ENCODE data around the gene PANK1. TPM values are rescaled to one million over a fixed set of nuclear protein-coding genes. Genes with fewer than 3 reads are reported as not detected.

The PANK1 gene
- total RNA-seq, 3 donors from 2014 or later: 23.2 to 67.4 (median 24.1) TPM

DNA sequence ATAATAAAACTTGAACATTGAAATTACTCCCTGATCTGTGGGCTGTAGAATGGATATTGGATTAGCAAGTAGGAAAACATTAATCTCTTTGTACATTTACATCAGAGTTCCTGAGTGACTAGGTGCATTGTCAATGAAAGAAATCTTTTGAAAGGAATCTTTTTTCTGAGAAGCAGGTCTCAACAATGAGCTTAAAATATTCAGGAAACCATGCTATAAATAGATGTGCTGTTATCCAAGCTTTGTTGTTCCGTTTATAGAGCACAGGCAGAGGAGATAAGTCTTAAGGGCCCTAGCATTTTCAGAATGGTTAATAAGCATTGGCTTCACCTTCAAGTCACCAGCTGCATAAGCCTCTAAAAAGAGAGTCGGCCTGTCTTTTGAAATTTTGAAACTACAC, 68.3 kb downstream of the PANK1 start:
- Histone ChIP-seq H3K4me1 (ENCODE audit: low read depth) (no peaks in the 10 kb centered on the region), H3K4me3 (no peak overlapping the region), H3K36me3 (ENCODE audit: low read depth) (no peaks in the 10 kb centered on the region), H3K9me3 (no peaks in the 10 kb centered on the region)
- TF ChIP-seq, protein P1, sequence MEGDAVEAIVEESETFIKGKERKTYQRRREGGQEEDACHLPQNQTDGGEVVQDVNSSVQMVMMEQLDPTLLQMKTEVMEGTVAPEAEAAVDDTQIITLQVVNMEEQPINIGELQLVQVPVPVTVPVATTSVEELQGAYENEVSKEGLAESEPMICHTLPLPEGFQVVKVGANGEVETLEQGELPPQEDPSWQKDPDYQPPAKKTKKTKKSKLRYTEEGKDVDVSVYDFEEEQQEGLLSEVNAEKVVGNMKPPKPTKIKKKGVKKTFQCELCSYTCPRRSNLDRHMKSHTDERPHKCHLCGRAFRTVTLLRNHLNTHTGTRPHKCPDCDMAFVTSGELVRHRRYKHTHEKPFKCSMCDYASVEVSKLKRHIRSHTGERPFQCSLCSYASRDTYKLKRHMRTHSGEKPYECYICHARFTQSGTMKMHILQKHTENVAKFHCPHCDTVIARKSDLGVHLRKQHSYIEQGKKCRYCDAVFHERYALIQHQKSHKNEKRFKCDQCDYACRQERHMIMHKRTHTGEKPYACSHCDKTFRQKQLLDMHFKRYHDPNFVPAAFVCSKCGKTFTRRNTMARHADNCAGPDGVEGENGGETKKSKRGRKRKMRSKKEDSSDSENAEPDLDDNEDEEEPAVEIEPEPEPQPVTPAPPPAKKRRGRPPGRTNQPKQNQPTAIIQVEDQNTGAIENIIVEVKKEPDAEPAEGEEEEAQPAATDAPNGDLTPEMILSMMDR (IDR thresholded peaks at IDR 0.05): no peak
- DNase-seq (no peak), ATAC-seq (no peak)
- intact Hi-C loops (cut with DNase I, micrococcal nuclease): no loop called here

GRCh38 chr10:89576022-89576421, 69.0 kb downstream of the PANK1 start:
- Histone ChIP-seq H3K36me3 (ENCODE audit: low read depth) (no peaks in the 10 kb centered on the region), H3K4me3 (no peak overlapping the region), H3K4me1 (ENCODE audit: low read depth) (no peaks in the 10 kb centered on the region), H3K9me3 (no peaks in the 10 kb centered on the region)
- intact Hi-C loops (cut with DNase I, micrococcal nuclease): no loop called here
- no peak for ATAC-seq
- TF ChIP-seq, protein P1 (IDR thresholded peaks at IDR 0.05): no peak
- DNase-seq: no peak

GRCh38 chr10:89575031-89575430, 70.0 kb downstream of the PANK1 start:
- no peaks in the 10 kb centered on the region for H3K9me3 ChIP-seq
- no peaks in the 10 kb centered on the region for H3K36me3 ChIP-seq (ENCODE audit: low read depth)
- ATAC-seq: no peak
- TF ChIP-seq, protein P1 (IDR thresholded peaks at IDR 0.05): no peak
- H3K4me1 ChIP-seq (ENCODE audit: low read depth): no peaks in the 10 kb centered on the region
- intact Hi-C loops (cut with DNase I, micrococcal nuclease): no loop called here
- DNase-seq: no peak
- no peak overlapping the region for H3K4me3 ChIP-seq

- no peak for DNase-seq
- Histone ChIP-seq H3K9me3 (no peaks in the 10 kb centered on the region), H3K4me3 (no peak overlapping the region), H3K4me1 (ENCODE audit: low read depth) (no peaks in the 10 kb centered on the region), H3K36me3 (ENCODE audit: low read depth) (no peaks in the 10 kb centered on the region)
- intact Hi-C loops (cut with DNase I, micrococcal nuclease): no loop called here
- TF ChIP-seq, protein P1 (IDR thresholded peaks at IDR 0.05): no peak
- no peak for ATAC-seq
These were observed 70.7 kb downstream of the PANK1 start for GRCh38 chr10:89574368-89574767.

- Histone ChIP-seq H3K4me1 (ENCODE audit: low read depth) (no peaks in the 10 kb centered on the region), H3K36me3 (ENCODE audit: low read depth) (no peaks in the 10 kb centered on the region), H3K9me3 (no peaks in the 10 kb centered on the region), H3K4me3 (no peak overlapping the region)
- DNase-seq: no peak
- TF ChIP-seq, protein P1 (IDR thresholded peaks at IDR 0.05): no peak
- intact Hi-C loops (cut with DNase I, micrococcal nuclease): loop anchor here in 1 of 2 donors (10.0 kb wide), 1 partner anchor 313 kb away; the partner anchor contains the start of gene LIPA
- no peak for ATAC-seq
These were observed 77.3 kb downstream of the PANK1 start for GRCh38 chr10:89567576-89568245.
